ENCODE data around the gene ZNF507.

Gene ZNF507

GRCh38 chr19:32317086-32317485, 28.3 kb upstream of the ZNF507 start:
- TF ChIP-seq CTCF (IDR thresholded peaks at IDR 0.05): no peak
- intact Hi-C loops (cut with DNase I; ENCODE audit: low total_unique reads): no loop called here
- no peak overlapping the region for H3K4me3 ChIP-seq
- H3K9me3 ChIP-seq: no peaks in the 10 kb centered on the region
- DNase-seq: no peak
- no peak overlapping the region for H3K27ac ChIP-seq
- peaks cover 0 to 15% of the 10 kb centered on the region in 2 donors for H3K27me3 ChIP-seq
- no peaks in the 10 kb centered on the region for H3K4me1 ChIP-seq
- H3K36me3 ChIP-seq: no peaks in the 10 kb centered on the region

DNA sequence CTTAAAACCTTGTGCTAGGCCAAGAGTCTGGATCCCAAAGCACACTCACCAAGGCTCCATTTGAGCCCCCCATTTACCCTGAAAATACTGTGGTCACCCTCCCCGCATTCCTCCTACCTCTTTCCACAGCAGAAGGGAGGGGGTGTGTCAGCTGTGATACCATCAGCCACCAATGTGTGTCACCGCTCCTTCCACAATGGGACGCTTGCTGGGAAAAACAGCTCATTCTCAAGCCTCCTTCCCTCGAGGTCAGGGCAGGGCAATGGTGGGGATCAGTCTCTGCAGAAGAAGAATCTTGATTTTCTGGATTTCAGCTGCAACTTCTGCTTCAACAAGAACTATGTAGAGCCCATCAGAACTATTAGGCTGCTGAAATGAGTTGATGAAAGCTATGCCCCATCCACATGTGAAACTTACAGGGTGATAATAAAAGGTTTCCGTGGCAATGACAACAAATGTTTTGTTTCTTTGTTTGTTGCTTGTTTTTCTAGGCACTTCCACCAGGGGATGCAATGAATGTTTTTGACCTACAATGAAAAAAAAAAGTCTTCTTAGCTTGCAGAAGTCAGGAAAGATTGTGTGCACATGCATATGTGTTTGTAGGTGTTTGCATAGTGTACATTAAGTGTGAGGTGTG, 26.4 kb upstream of the ZNF507 start:
- Histone ChIP-seq H3K27me3 (peaks cover 0 to 11% of the 10 kb centered on the region in 2 donors), H3K9me3 (no peaks in the 10 kb centered on the region), H3K4me1 (no peaks in the 10 kb centered on the region), H3K36me3 (no peaks in the 10 kb centered on the region), H3K27ac (no peak overlapping the region), H3K4me3 (no peak overlapping the region)
- TF ChIP-seq CTCF (IDR thresholded peaks at IDR 0.05): no peak
- no peak for DNase-seq
- intact Hi-C loops (cut with DNase I; ENCODE audit: low total_unique reads): no loop called here

GRCh38 chr19:32322541-32322940, 22.9 kb upstream of the ZNF507 start:
- peaks cover 0 to 11% of the 10 kb centered on the region in 2 donors for H3K27me3 ChIP-seq
- H3K4me1 ChIP-seq: no peaks in the 10 kb centered on the region
- no peak for TF ChIP-seq CTCF (IDR thresholded peaks at IDR 0.05)
- no peak overlapping the region for H3K4me3 ChIP-seq
- H3K36me3 ChIP-seq: no peaks in the 10 kb centered on the region
- H3K27ac ChIP-seq: no peak overlapping the region
- H3K9me3 ChIP-seq: no peaks in the 10 kb centered on the region
- intact Hi-C loops (cut with DNase I; ENCODE audit: low total_unique reads): no loop called here
- no peak for DNase-seq

- H3K27me3 ChIP-seq: peaks cover 0 to 23% of the 10 kb centered on the region in 2 donors
- intact Hi-C loops (cut with DNase I; ENCODE audit: low total_unique reads): no loop called here
Measured at GRCh38 chr19:32324631-32325285, 20.7 kb upstream of the ZNF507 start.

GRCh38 chr19:32330213-32330857, 15.1 kb upstream of the ZNF507 start:
- H3K4me3 ChIP-seq: no peak overlapping the region
- H3K36me3 ChIP-seq: no peaks in the 10 kb centered on the region
- intact Hi-C loops (cut with DNase I; ENCODE audit: low total_unique reads): no loop called here
- no peaks in the 10 kb centered on the region for H3K4me1 ChIP-seq
- peaks cover 0 to 24% of the 10 kb centered on the region in 2 donors for H3K27me3 ChIP-seq
- no peak for DNase-seq
- H3K9me3 ChIP-seq: no peaks in the 10 kb centered on the region
- TF ChIP-seq CTCF (IDR thresholded peaks at IDR 0.05): no peak
- no peak overlapping the region for H3K27ac ChIP-seq

More at GRCh38 chr19:32324631-32325285, 20.7 kb upstream of the ZNF507 start:
- Histone ChIP-seq H3K36me3 (no peaks in the 10 kb centered on the region), H3K4me1 (no peaks in the 10 kb centered on the region), H3K9me3 (no peaks in the 10 kb centered on the region), H3K4me3 (no peak overlapping the region), H3K27ac (no peak overlapping the region)
- no peak for TF ChIP-seq CTCF (IDR thresholded peaks at IDR 0.05)
- DNase-seq: no peak
